Body of pancreas (tissue), 4 donors: ENCODE measurements around the gene TRIM71. TPM values are rescaled to one million over a fixed set of nuclear protein-coding genes. Genes with fewer than 3 reads are reported as not detected.
"Not testable (repeated sequence)": the region's sequence is repeated elsewhere in the genome, so short reads cannot be mapped to it uniquely, and the experiment has no call there.

ENCODE experiments used
- ATAC-seq: fragments of 150-250 bp; one replicate; pipeline ENCODE4 v1.9.1; 2016
- DNase-seq, 4 donors: peaks; one replicate each; pipeline ENCODE4 v3.0.0-alpha.2; 2019
- H3K27ac ChIP-seq, 4 donors: fragments of 200-600 bp; sonication (generic); 1 replicate in 3 of 4; 2 replicates in 1 of 4; pipeline versions ENCODE4 v1.5.1 to v1.6.1; 2016 to 2019; ENCODE audit warnings: mild to moderate bottlenecking in 1 of 4, mixed read lengths in 1 of 4, moderate library complexity in 1 of 4
- H3K27me3 ChIP-seq, 2 donors: fragments of 200-600 bp; sonication (generic); one replicate each; pipeline ENCODE4 v1.6.0; 2016; ENCODE audit warnings: mild to moderate bottlenecking in 1 of 2
- H3K36me3 ChIP-seq, 2 donors: fragments of 200-600 bp; sonication (generic); replicated peaks in 1 of 2; 2 replicates each; pipeline ENCODE4 v1.5.1; 2016; ENCODE audit warnings: low read depth in 2 of 2; ENCODE audit not compliant: insufficient read depth in 1 of 2
- H3K4me1 ChIP-seq: fragments of 200-600 bp; sonication (generic); one replicate; pipeline ENCODE4 v1.6.0; 2016
- H3K4me3 ChIP-seq, 2 donors: fragments of 200-600 bp; sonication (generic); 1 replicate in 1 of 2; 2 replicates in 1 of 2; pipeline ENCODE4 v1.5.1; 2016 to 2019
- H3K9me3 ChIP-seq, 3 donors: fragments of 200-600 bp; sonication (generic); 1 replicate in 2 of 3; 2 replicates in 1 of 3; pipeline ENCODE4 v1.5.1; 2016
- POLR2A ChIP-seq, 3 donors: fragments of 450-650 bp; IDR thresholded peaks; one replicate each; pipeline ENCODE4 v1.6.1; 2016; ENCODE audit warnings: antibody characterized with exemption in 3 of 3, mild to moderate bottlenecking in 2 of 3
- WGBS, 2 donors: methylation state at CpG; one replicate each; pipeline ENCODE4 v1.1.5; 2017; 5-methylcytosine and 5-hydroxymethylcytosine counted together
- intact Hi-C: fragments of 100-400 bp; cut with DNase I; formaldehyde crosslinking; loops from one replicate; pipeline ENCODE4 v1.15.1; 2023
- total RNA-seq, 2 donors: library from RNA; depleted of rRNA; stranded (reverse); fragments of >200 nt; gene quantifications; one replicate each; pipeline ENCODE4 v1.1.0, GENCODE V29; 2016
- TF ChIP-seq, protein P1 (sequence below), 7 experiments: fragments of 450-650 bp in 4 of 7; fragments of 200-600 bp in 3 of 7; sonication (generic) in 3 of 7; IDR thresholded peaks; one replicate each; pipeline ENCODE4 v1.5.1; 2016 to 2019; ENCODE audit warnings: antibody characterized with exemption in 7 of 7

TRIM71 gene
- total RNA-seq, 2 donors from 2014 or later = not detected

DNA sequence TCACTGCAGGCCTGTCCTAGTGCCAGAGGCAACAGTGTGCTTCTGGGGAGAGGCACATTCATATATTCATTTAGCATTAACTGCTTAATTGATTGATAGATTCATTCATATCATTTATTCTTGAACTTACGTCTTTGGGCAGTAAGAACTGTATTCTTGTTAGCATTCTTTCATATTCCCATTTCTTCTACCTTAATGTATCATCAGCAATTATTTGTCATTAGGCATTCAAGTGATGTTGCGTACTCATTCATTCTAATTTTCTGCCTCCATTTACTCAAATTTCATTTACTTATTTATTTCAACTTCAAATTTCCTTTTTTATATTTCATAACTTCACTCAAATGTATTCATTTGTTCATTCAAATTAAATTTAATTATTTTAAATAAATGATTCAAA is 102.1 kb downstream of the TRIM71 start:
- ATAC-seq (no peak), DNase-seq (no peak)
- intact Hi-C loops = no loop called here
- Histone ChIP-seq H3K36me3 (no peaks in the 10 kb centered on the region), H3K9me3 (no peaks in the 10 kb centered on the region), H3K4me1 (no peaks in the 10 kb centered on the region), H3K27me3 (no peaks in the 10 kb centered on the region), H3K4me3 (no peak overlapping the region), H3K27ac (no peak overlapping the region)
- no peak for TF ChIP-seq POLR2A (IDR thresholded peaks at IDR 0.05)
- TF ChIP-seq, protein P1, sequence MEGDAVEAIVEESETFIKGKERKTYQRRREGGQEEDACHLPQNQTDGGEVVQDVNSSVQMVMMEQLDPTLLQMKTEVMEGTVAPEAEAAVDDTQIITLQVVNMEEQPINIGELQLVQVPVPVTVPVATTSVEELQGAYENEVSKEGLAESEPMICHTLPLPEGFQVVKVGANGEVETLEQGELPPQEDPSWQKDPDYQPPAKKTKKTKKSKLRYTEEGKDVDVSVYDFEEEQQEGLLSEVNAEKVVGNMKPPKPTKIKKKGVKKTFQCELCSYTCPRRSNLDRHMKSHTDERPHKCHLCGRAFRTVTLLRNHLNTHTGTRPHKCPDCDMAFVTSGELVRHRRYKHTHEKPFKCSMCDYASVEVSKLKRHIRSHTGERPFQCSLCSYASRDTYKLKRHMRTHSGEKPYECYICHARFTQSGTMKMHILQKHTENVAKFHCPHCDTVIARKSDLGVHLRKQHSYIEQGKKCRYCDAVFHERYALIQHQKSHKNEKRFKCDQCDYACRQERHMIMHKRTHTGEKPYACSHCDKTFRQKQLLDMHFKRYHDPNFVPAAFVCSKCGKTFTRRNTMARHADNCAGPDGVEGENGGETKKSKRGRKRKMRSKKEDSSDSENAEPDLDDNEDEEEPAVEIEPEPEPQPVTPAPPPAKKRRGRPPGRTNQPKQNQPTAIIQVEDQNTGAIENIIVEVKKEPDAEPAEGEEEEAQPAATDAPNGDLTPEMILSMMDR (IDR thresholded peaks at IDR 0.05) = no peak
- 73 to 83% methylated on average over 2 of the region's 2 CpGs for WGBS, 2 donors

- H3K36me3 ChIP-seq = no peaks in the 10 kb centered on the region
- no peaks in the 10 kb centered on the region for H3K27me3 ChIP-seq
- ATAC-seq (no peak), DNase-seq (no peak)
- no peaks in the 10 kb centered on the region for H3K4me1 ChIP-seq
- H3K27ac ChIP-seq = no peak overlapping the region
- H3K9me3 ChIP-seq = no peaks in the 10 kb centered on the region
- 60 to 85% methylated on average over 1 to 7 of the region's 7 CpGs for WGBS, 2 donors
- no peak overlapping the region for H3K4me3 ChIP-seq
- intact Hi-C loops = no loop called here
- TF ChIP-seq, protein P1 (IDR thresholded peaks at IDR 0.05) = no peak
- TF ChIP-seq POLR2A (IDR thresholded peaks at IDR 0.05) = no peak
Measured at GRCh38 chr3:32922078-32922477, 104.3 kb downstream of the TRIM71 start.

DNA sequence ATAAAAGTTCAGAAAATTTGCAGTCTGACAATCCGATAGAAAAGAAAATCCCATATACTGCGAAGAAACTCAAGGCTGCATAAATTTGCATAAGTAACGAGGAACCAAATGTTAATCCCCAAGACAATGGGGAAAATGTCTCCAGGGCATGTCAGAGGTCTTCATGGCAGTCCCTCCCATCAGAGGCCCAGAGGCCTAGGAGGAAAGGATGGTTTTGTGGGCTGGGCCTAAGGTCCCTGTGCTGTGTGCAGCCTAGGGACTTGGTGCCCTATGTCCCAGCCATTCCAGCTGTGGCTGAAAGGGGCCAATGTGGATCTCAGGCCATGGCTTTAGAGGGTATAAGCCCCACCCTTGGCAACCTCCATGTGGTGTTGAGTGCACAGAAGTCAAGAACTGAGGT is 112.4 kb downstream of the TRIM71 start:
- Histone ChIP-seq H3K4me3 (no peak overlapping the region), H3K27me3 (no peaks in the 10 kb centered on the region), H3K9me3 (no peaks in the 10 kb centered on the region), H3K4me1 (no peaks in the 10 kb centered on the region), H3K27ac (no peak overlapping the region), H3K36me3 (no peaks in the 10 kb centered on the region)
- DNase-seq = no peak
- intact Hi-C loops = no loop called here
- TF ChIP-seq POLR2A (IDR thresholded peaks at IDR 0.05) = no peak
- TF ChIP-seq, protein P1 (IDR thresholded peaks at IDR 0.05) = no peak
- WGBS, 2 donors = 88 to 91% methylated on average over 3 of the region's 3 CpGs
- ATAC-seq = no peak

DNA sequence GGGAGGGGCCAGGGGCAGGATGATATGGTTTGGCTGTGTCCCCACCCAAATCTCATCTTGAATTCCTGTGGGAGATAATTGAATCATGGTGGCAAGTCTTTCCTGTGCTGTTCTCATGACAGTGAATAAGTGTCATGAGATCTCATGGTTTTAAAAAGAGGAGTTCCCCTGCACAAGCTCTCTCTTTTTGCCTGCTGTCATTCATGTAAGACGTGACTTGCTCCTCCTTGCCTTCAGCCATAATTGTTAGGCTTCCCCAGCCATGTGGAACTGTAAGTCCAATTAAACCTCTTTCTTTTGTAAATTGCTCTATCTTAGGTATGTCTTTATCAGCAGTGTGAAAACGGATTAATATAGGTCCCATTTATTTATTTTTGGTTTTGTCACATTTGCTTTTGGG is 113.5 kb downstream of the TRIM71 start:
- intact Hi-C loops, H3K9me3 ChIP-seq, H3K36me3 ChIP-seq, ATAC-seq, H3K27me3 ChIP-seq, H3K4me1 ChIP-seq, H3K27ac ChIP-seq, DNase-seq, H3K4me3 ChIP-seq: not testable (repeated sequence)
- WGBS, 2 donors = 47 to 65% methylated on average over 2 of the region's 2 CpGs

DNA sequence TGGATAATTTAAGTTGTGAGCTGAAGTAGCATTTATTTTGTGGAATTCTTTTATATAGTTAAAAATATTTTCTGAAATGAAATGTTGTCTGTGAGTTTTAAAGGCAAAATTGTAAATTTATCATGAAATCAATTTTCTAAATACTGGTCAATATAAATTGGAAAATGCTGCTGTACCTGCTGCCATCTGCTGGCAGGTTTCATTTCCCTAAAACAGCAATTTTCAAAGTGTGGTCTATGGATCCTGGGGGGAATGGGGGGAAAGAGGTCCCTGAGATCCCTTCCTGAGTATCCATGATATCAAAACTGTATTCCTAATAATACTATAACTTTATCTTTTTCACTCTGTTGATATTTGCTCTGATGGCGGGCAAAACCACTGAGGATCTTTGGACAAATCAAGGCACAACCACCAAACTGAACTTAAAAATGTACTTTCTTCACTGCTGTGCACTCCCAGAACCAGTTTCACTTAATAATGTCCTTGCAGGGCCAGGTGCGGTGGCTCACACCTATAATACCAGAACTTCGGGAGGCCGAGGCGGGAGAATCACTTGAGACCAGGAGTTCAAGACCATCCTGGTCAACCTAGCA is 116.4 kb downstream of the TRIM71 start:
- Histone ChIP-seq H3K36me3 (no peaks in the 10 kb centered on the region), H3K4me3 (no peak overlapping the region), H3K27me3 (no peaks in the 10 kb centered on the region), H3K9me3 (no peaks in the 10 kb centered on the region), H3K4me1 (no peaks in the 10 kb centered on the region), H3K27ac (no peak overlapping the region)
- 48% methylated on average over 5 of the region's 5 CpGs for WGBS, 2 donors
- DNase-seq (peak in 3 of 4 donors; percentile 14 to 35 (median 16)), ATAC-seq (no peak)
- intact Hi-C loops = no loop called here
- TF ChIP-seq, protein P1 (IDR thresholded peaks at IDR 0.05) = peak; percentile 46 to 58 (median 49)
- no peak for TF ChIP-seq POLR2A (IDR thresholded peaks at IDR 0.05)
